ENCODE results near the gene NOS1AP.
"Not testable (repeated sequence)": the region's sequence is repeated elsewhere in the genome, so short reads cannot be mapped to it uniquely, and the experiment has no call there.

The NOS1AP gene

GRCh38 chr1:162407539-162407938 is 338.0 kb downstream of the NOS1AP start:
- H3K4me1 ChIP-seq (ENCODE audit: control insufficient read depth, insufficient read depth, low read length): no peaks in the 10 kb centered on the region
- H3K36me3 ChIP-seq (ENCODE audit: control insufficient read depth, insufficient read depth, low read length): no peaks in the 10 kb centered on the region
- no peak overlapping the region for H3K4me3 ChIP-seq (ENCODE audit: low read depth, low read length)
- no peak overlapping the region for H3K9ac ChIP-seq (ENCODE audit: low read depth, low read length)
- no peaks in the 10 kb centered on the region for H3K9me3 ChIP-seq (ENCODE audit: control insufficient read depth, insufficient read depth, low read length)
- no peaks in the 10 kb centered on the region for H3K27me3 ChIP-seq (ENCODE audit: control insufficient read depth, insufficient read depth, low read length)

GRCh38 chr1:162412002-162412401 is 342.5 kb downstream of the NOS1AP start, which contains the start of gene SH2D1B:
TSS of gene SH2D1B (minus strand) at chr1:162412136. CDS start at chr1:162412016, 120 bp downstream.
- Histone ChIP-seq H3K4me1 (ENCODE audit: control insufficient read depth, insufficient read depth, low read length) (no peaks in the 10 kb centered on the region), H3K27me3 (ENCODE audit: control insufficient read depth, insufficient read depth, low read length) (no peaks in the 10 kb centered on the region), H3K9ac (ENCODE audit: low read depth, low read length) (no peak within 1 kb of the TSS), H3K9me3 (ENCODE audit: control insufficient read depth, insufficient read depth, low read length) (peaks cover 4% of the 10 kb centered on the region), H3K4me3 (ENCODE audit: low read depth, low read length) (no peak within 1 kb of the TSS), H3K36me3 (ENCODE audit: control insufficient read depth, insufficient read depth, low read length) (no peaks in the 10 kb centered on the region)

GRCh38 chr1:162416215-162416614 is 346.7 kb downstream of the NOS1AP start:
- H3K36me3 ChIP-seq (ENCODE audit: control insufficient read depth, insufficient read depth, low read length): no peaks in the 10 kb centered on the region
- no peak overlapping the region for H3K9ac ChIP-seq (ENCODE audit: low read depth, low read length)
- H3K27me3 ChIP-seq (ENCODE audit: control insufficient read depth, insufficient read depth, low read length): no peaks in the 10 kb centered on the region
- H3K4me1 ChIP-seq (ENCODE audit: control insufficient read depth, insufficient read depth, low read length): no peaks in the 10 kb centered on the region
- H3K9me3 ChIP-seq (ENCODE audit: control insufficient read depth, insufficient read depth, low read length): peaks cover 4% of the 10 kb centered on the region
- no peak overlapping the region for H3K4me3 ChIP-seq (ENCODE audit: low read depth, low read length)

- no peak overlapping the region for H3K9ac ChIP-seq (ENCODE audit: low read depth, low read length)
- H3K36me3 ChIP-seq (ENCODE audit: control insufficient read depth, insufficient read depth, low read length): no peaks in the 10 kb centered on the region
- no peaks in the 10 kb centered on the region for H3K4me1 ChIP-seq (ENCODE audit: control insufficient read depth, insufficient read depth, low read length)
- no peaks in the 10 kb centered on the region for H3K27me3 ChIP-seq (ENCODE audit: control insufficient read depth, insufficient read depth, low read length)
- H3K9me3 ChIP-seq (ENCODE audit: control insufficient read depth, insufficient read depth, low read length): peaks cover 4% of the 10 kb centered on the region
- H3K4me3 ChIP-seq (ENCODE audit: low read depth, low read length): no peak overlapping the region
Observed at GRCh38 chr1:162416909-162417308, 347.4 kb downstream of the NOS1AP start.

- Histone ChIP-seq H3K9me3 (ENCODE audit: control insufficient read depth, insufficient read depth, low read length) (peaks cover 4% of the 10 kb centered on the region), H3K9ac (ENCODE audit: low read depth, low read length) (no peak overlapping the region), H3K27me3 (ENCODE audit: control insufficient read depth, insufficient read depth, low read length) (no peaks in the 10 kb centered on the region), H3K4me1 (ENCODE audit: control insufficient read depth, insufficient read depth, low read length) (no peaks in the 10 kb centered on the region), H3K4me3 (ENCODE audit: low read depth, low read length) (no peak overlapping the region), H3K36me3 (ENCODE audit: control insufficient read depth, insufficient read depth, low read length) (no peaks in the 10 kb centered on the region)
Observed at GRCh38 chr1:162417650-162418049, 348.2 kb downstream of the NOS1AP start.

- H3K4me1 ChIP-seq (ENCODE audit: control insufficient read depth, insufficient read depth, low read length); H3K4me3 ChIP-seq (ENCODE audit: low read depth, low read length); H3K9me3 ChIP-seq (ENCODE audit: control insufficient read depth, insufficient read depth, low read length); H3K27me3 ChIP-seq (ENCODE audit: control insufficient read depth, insufficient read depth, low read length); H3K36me3 ChIP-seq (ENCODE audit: control insufficient read depth, insufficient read depth, low read length); H3K9ac ChIP-seq (ENCODE audit: low read depth, low read length): not testable (repeated sequence)
Observed at GRCh38 chr1:162418584-162418983, 349.1 kb downstream of the NOS1AP start.

GRCh38 chr1:162419450-162419931 is 350.0 kb downstream of the NOS1AP start:
- not testable (repeated sequence) for H3K9ac ChIP-seq (ENCODE audit: low read depth, low read length); H3K36me3 ChIP-seq (ENCODE audit: control insufficient read depth, insufficient read depth, low read length); H3K9me3 ChIP-seq (ENCODE audit: control insufficient read depth, insufficient read depth, low read length); H3K4me1 ChIP-seq (ENCODE audit: control insufficient read depth, insufficient read depth, low read length); H3K27me3 ChIP-seq (ENCODE audit: control insufficient read depth, insufficient read depth, low read length); H3K4me3 ChIP-seq (ENCODE audit: low read depth, low read length)
